GM19452 (cell line): Measurements from ENCODE around the gene MYZAP.

Experiments used
- ATAC-seq: cut with Tn5 transposase; IDR thresholded peaks from one replicate; pipeline ENCODE4 v1.9.1; 2021; ENCODE audit not compliant: unreplicated experiment

MYZAP gene

GRCh38 chr15:57562196-57562769 is 29.4 kb upstream of the MYZAP start:
- no peak for ATAC-seq

GRCh38 chr15:57563416-57563815 is 28.3 kb upstream of the MYZAP start:
- ATAC-seq, result no peak

DNA sequence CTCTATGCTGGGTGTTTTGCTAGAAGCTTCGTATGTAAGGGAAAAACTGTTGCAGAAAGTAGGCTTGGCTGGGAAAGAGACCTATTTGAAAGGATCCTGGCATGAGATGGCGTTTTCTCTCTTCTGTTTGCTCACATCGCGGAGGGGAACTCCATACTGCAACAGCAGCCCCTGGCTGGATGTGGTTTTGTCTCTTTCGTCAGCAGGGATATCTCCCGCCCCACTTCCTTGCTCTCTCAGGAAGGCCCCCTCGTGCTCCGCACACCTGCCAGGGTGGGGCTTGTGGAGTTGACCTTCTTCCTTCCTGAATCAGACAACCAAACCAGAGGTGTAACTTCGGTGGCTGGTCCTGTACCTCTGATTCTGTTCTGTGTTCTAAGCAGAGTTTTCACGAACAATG is 26.4 kb upstream of the MYZAP start:
- no peak for ATAC-seq

- ATAC-seq, result no peak
Observed at GRCh38 chr15:57566834-57567233, 24.9 kb upstream of the MYZAP start.

DNA sequence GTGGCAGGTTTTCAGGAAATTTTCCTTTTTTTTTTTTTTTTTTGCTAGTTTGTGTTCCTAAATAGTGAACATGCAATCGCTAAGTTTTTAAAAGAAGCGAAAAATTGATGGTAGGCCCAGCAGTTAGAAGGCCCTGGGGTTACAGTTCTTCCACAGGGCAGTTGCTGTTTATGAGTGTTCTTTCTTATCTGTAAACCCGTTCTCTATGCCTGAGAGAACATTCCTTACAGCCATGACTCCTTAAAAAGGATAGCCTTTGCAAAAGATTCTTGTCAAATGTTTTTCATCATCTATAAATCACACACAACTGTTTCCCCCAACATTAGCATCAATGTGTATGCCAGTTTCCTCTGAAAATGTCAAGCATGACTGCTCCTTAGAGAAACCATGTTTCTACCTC is 23.8 kb upstream of the MYZAP start:
- ATAC-seq, result no peak

- ATAC-seq, result no peak
Observed at GRCh38 chr15:57568299-57568698, 23.4 kb upstream of the MYZAP start.

DNA sequence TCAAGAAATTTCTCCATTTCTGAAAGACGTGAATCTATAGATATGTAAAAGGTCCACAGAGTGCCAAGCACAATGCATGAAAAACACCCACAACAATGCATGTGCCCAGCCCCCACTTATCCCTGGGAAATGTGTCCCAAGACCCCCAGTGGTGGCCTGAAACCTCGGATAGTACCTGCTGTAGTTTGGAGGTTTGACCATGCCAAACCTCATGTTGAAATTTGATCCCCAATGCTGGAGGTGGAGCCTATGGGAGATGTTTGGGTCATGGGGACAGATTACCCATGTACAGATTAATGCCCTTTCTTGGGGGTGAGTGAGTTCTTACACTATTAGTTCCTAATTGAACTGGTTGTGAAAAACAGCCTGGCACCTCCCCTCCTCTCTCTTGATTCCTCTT is 21.4 kb upstream of the MYZAP start:
- no peak for ATAC-seq

GRCh38 chr15:57570994-57571393 is 20.7 kb upstream of the MYZAP start:
- no peak for ATAC-seq

- ATAC-seq, result no peak
Observed at GRCh38 chr15:57571725-57572124, 20.0 kb upstream of the MYZAP start.

- ATAC-seq, result no peak
Observed at GRCh38 chr15:57572468-57572867, 19.2 kb upstream of the MYZAP start.

GRCh38 chr15:57573151-57573550 is 18.6 kb upstream of the MYZAP start:
- no peak for ATAC-seq

DNA sequence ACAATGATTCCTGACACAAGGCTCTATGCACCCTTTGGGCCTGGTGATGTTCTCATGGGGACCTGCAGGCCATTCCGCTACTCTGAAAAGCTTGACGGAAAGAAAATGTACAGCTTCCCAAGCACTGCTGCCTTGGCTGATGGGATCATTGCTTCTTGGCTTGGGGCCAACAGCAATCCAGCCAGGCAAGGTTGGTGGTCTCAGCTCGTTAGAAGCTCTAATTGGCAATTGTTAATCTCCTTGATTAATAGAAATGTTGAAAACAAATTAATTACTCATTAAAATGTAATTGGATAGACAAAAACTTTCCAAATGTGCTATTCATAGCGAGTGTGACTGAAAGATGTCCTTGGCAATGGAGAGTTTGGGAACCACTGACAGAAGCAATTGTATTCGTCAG is 16.3 kb upstream of the MYZAP start:
- ATAC-seq, result no peak

GRCh38 chr15:57578288-57578900 is 13.3 kb upstream of the MYZAP start:
- no peak for ATAC-seq

DNA sequence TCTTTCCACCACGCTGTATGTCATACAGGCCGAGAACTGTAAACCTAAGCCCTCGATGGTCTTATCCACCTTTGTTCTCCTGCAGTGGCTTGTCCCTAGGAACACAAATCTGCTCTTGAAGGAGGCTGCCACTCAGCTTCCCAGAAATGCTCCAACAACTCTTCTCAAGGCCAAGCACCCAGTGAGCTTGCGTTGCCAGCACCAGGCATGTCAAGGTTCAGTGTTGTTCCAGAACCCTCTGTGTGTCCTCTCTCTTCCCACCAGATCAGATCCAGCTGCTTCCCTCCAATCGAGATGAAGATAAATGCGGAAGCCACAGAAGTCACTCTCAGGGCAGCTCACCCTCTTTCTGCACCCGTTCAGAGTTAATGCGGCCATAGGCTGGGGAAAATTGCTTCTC is 11.3 kb upstream of the MYZAP start:
- ATAC-seq, result no peak

DNA sequence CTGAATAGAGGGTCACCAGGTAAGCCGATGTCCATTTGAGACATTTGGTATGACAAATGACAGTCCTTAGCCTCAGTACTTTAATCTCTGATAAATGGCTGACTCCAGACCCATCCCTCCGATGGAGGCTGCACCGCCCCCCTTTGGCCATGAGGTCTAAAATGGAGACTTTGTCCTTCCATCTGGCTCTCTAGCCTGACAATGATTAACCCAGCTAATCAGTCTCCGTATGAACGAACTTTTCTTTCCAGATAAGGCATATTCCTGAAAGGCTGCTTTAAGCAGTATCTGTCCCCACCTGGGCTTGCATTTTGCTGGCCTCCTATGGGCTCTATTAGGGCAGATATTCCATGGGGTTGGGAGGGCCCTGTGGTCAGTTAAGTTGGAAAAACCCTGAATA is 10.8 kb upstream of the MYZAP start:
- no peak for ATAC-seq

- ATAC-seq, result no peak
Observed at GRCh38 chr15:57582090-57582489, 9.6 kb upstream of the MYZAP start.

DNA sequence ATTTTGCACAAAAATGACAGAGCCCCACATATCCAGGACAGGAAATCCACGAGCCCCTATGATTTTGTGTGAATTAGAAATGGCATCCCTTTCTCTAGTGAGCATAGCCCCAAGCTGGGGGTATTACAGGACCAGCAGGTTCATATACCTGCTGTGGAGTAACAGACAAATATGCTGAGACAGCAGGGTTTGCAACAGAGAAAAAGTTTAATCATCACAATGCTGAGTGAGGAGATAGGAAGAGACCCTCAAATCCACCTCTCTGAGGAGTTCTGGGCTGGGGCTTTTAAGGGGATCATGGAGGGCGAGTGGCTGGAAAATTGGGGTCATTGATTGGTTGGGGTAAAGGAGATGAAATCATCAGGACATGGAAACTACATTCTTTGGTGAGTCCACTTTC is 8.4 kb upstream of the MYZAP start:
- no peak for ATAC-seq

- no peak for ATAC-seq
Observed at GRCh38 chr15:57583720-57584119, 8.0 kb upstream of the MYZAP start.

- no peak for ATAC-seq
Observed at GRCh38 chr15:57586661-57587424, 4.9 kb upstream of the MYZAP start.

GRCh38 chr15:57589281-57589680 is 2.4 kb upstream of the MYZAP start:
- no peak for ATAC-seq

DNA sequence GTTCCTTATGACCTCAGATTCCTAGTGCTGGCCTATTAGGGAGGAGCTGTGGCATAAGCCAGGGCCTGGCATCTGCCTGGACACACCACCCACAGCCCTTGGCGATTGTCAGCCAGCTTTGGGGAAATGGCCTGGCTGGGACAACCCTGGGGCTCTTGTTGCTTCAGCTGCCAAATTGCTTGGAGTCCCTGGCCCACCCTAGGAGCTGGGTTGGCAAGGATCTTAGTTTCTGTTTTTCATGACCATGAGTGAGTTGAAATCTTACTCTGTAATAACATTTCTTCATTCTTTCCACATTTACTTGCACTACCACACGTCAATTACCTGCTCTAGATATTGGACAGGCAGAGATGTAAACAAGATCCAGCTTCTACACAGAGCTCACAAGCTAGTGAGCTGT is 1.9 kb upstream of the MYZAP start:
- ATAC-seq, result no peak

DNA sequence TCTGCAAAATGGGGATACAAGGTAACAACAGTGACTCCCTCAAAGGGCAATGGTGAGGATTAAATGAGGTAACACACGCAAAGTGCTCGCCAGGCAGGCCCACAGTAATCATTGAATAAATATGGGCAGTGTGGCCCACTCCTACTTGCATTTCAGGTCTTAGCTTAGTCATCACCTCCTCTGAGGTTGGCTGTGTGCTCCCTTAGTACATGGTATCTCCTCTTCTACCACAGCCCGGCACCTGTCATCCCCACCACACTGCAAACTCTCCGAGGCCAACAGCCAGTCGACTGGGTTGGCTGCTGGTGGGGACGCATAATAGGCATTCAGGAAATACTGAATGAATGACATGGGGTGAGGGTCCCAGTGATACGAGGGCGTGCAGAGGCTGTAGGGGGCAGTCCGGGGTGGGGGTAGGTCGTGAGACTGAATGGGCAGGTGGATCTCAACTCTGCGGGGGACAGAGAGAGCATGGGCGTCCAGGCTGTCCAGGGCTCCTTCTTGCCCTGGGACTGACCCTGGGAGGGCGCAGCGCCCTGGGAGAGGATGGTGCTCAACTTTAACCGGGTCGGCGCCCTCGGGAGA is 375 bp upstream of the MYZAP start:
- no peak for ATAC-seq
